ENCODE results near the gene MRGPRX2. TPM values are rescaled to one million over a fixed set of nuclear protein-coding genes. Genes with fewer than 3 reads are reported as not detected.

MRGPRX2 gene
- polyA plus RNA-seq, 2 of the 4 experiments (the other 2 are of a cell fraction): not detected

- ChIA-PET POLR2A (no interaction called here), CTCF (interaction anchor here (0.5 to 2.5 kb wide), 5 partner anchors 9 to 914 kb away, joined by 3 to 12 read pairs (median 4); no protein-coding TSS in a partner anchor)
These were observed 6.6 kb downstream of the MRGPRX2 start for GRCh38 chr11:19053909-19054308.

GRCh38 chr11:19050281-19050680 is 10.2 kb downstream of the MRGPRX2 start:
- H3K4me1 ChIP-seq: no peaks in the 10 kb centered on the region
- TF ChIP-seq ZSCAN20 (CRISPR knock-in tag; IDR thresholded peaks at IDR 0.05): no peak
- TF ChIP-seq TFCP2L1 (CRISPR knock-in tag; IDR thresholded peaks at IDR 0.05): no peak
- no peak for TF ChIP-seq SMC3 (IDR thresholded peaks at IDR 0.05)
- no peak for TF ChIP-seq FOXS1 (CRISPR knock-in tag; IDR thresholded peaks at IDR 0.05)
- TF ChIP-seq HOXB5 (CRISPR knock-in tag; IDR thresholded peaks at IDR 0.05): no peak
- no peak for TF ChIP-seq RAD21 (conservative IDR thresholded peaks at IDR 0.05 in 1 of 2, IDR thresholded peaks at IDR 0.05 in 1 of 2)
- TF ChIP-seq KDM1A (IDR thresholded peaks at IDR 0.05; ENCODE audit: low read depth): no peak
- no peak for TF ChIP-seq EHMT2 (IDR thresholded peaks at IDR 0.05; ENCODE audit: low read depth)
- TF ChIP-seq, protein P1, sequence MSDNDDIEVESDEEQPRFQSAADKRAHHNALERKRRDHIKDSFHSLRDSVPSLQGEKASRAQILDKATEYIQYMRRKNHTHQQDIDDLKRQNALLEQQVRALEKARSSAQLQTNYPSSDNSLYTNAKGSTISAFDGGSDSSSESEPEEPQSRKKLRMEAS (IDR thresholded peaks at IDR 0.05): no peak
- TF ChIP-seq ZC3H11A (IDR thresholded peaks at IDR 0.05): no peak
- TF ChIP-seq SREBF2 (IDR thresholded peaks at IDR 0.05): no peak
- TF ChIP-seq EP300 (IDR thresholded peaks at IDR 0.05): no peak
- no peak for TF ChIP-seq JUN (IDR thresholded peaks at IDR 0.05)
- TF ChIP-seq, protein P2, sequence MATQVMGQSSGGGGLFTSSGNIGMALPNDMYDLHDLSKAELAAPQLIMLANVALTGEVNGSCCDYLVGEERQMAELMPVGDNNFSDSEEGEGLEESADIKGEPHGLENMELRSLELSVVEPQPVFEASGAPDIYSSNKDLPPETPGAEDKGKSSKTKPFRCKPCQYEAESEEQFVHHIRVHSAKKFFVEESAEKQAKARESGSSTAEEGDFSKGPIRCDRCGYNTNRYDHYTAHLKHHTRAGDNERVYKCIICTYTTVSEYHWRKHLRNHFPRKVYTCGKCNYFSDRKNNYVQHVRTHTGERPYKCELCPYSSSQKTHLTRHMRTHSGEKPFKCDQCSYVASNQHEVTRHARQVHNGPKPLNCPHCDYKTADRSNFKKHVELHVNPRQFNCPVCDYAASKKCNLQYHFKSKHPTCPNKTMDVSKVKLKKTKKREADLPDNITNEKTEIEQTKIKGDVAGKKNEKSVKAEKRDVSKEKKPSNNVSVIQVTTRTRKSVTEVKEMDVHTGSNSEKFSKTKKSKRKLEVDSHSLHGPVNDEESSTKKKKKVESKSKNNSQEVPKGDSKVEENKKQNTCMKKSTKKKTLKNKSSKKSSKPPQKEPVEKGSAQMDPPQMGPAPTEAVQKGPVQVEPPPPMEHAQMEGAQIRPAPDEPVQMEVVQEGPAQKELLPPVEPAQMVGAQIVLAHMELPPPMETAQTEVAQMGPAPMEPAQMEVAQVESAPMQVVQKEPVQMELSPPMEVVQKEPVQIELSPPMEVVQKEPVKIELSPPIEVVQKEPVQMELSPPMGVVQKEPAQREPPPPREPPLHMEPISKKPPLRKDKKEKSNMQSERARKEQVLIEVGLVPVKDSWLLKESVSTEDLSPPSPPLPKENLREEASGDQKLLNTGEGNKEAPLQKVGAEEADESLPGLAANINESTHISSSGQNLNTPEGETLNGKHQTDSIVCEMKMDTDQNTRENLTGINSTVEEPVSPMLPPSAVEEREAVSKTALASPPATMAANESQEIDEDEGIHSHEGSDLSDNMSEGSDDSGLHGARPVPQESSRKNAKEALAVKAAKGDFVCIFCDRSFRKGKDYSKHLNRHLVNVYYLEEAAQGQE (IDR thresholded peaks at IDR 0.05): no peak
- TF ChIP-seq ZFP36 (IDR thresholded peaks at IDR 0.05; ENCODE audit: borderline replicate concordance, partially characterized antibody): no peak
- TF ChIP-seq NR3C1 (IDR thresholded peaks at IDR 0.05): no peak
- no peak for TF ChIP-seq FOSL2 (IDR thresholded peaks at IDR 0.05)
- TF ChIP-seq FOSL2 (CRISPR knock-in tag; IDR thresholded peaks at IDR 0.05): no peak
- H3K4me2 ChIP-seq: no peak overlapping the region
- WGBS (ENCODE audit: missing lambda C conversion rate): 2% methylated on average over 2 of the region's 2 CpGs
- POLR2A ChIA-PET: no interaction called here
- peaks cover 3% of the 10 kb centered on the region; the same call in 1 of the 3 replicates for H3K9me3 ChIP-seq
- no peak for FAIRE-seq
- ATAC-seq: no peak
- CTCF ChIA-PET: interaction anchor here (1.6 kb wide), 1 partner anchor 11 kb away, joined by 5 read pairs; the partner anchor contains the start of gene MRGPRX2
- no peak overlapping the region for H3K27ac ChIP-seq
- DNase-seq (ENCODE audit: low read depth in 1 of 2, low spot score in 1 of 2): no peak
- H3K4me3 ChIP-seq: no peak overlapping the region

More at GRCh38 chr11:19053909-19054308, 6.6 kb downstream of the MRGPRX2 start:
- Histone ChIP-seq H3K27ac (no peak overlapping the region), H3K4me3 (no peak overlapping the region), H3K4me1 (no peaks in the 10 kb centered on the region), H3K9me3 (peaks cover 3% of the 10 kb centered on the region; the same call in 1 of the 3 replicates), H3K4me2 (no peak overlapping the region)
- WGBS (ENCODE audit: missing lambda C conversion rate): 4% methylated on average over 1 of the region's 1 CpG
- DNase-seq (ENCODE audit: low read depth in 1 of 2, low spot score in 1 of 2) (no peak), FAIRE-seq (no peak), ATAC-seq (no peak)
- TF ChIP-seq JUN (IDR thresholded peaks at IDR 0.05) (no peak), CHD4 (IDR thresholded peaks at IDR 0.05; ENCODE audit: borderline replicate concordance) (no peak), SMC3 (IDR thresholded peaks at IDR 0.05) (no peak), ELK1 (IDR thresholded peaks at IDR 0.05; ENCODE audit: low read depth, low read length) (no peak), ZC3H11A (IDR thresholded peaks at IDR 0.05) (no peak), ZNF302 (CRISPR knock-in tag; IDR thresholded peaks at IDR 0.05) (no peak), BHLHE40 (IDR thresholded peaks at IDR 0.05; ENCODE audit: low read depth, low read length) (no peak), EP300 (IDR thresholded peaks at IDR 0.05) (no peak), RNF2 (IDR thresholded peaks at IDR 0.05; ENCODE audit: borderline replicate concordance, low read depth) (no peak), EHF (CRISPR knock-in tag; IDR thresholded peaks at IDR 0.05) (no peak), PHF8 (IDR thresholded peaks at IDR 0.05; ENCODE audit: borderline replicate concordance, low read depth) (no peak), POLR2A (IDR thresholded peaks at IDR 0.05; ENCODE audit: low read length) (no peak), KDM1A (IDR thresholded peaks at IDR 0.05; ENCODE audit: low read depth) (no peak), FOXS1 (CRISPR knock-in tag; IDR thresholded peaks at IDR 0.05) (no peak), RARB (CRISPR knock-in tag; IDR thresholded peaks at IDR 0.05) (no peak), TFCP2L1 (CRISPR knock-in tag; IDR thresholded peaks at IDR 0.05) (no peak), MAFK (IDR thresholded peaks at IDR 0.05; ENCODE audit: partially characterized antibody) (no peak), CEBPB (IDR thresholded peaks at IDR 0.05) (no peak)
- TF ChIP-seq, protein P3, sequence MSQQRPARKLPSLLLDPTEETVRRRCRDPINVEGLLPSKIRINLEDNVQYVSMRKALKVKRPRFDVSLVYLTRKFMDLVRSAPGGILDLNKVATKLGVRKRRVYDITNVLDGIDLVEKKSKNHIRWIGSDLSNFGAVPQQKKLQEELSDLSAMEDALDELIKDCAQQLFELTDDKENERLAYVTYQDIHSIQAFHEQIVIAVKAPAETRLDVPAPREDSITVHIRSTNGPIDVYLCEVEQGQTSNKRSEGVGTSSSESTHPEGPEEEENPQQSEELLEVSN (IDR thresholded peaks at IDR 0.05; ENCODE audit: borderline replicate concordance, low read depth): no peak
- TF ChIP-seq, protein P4, sequence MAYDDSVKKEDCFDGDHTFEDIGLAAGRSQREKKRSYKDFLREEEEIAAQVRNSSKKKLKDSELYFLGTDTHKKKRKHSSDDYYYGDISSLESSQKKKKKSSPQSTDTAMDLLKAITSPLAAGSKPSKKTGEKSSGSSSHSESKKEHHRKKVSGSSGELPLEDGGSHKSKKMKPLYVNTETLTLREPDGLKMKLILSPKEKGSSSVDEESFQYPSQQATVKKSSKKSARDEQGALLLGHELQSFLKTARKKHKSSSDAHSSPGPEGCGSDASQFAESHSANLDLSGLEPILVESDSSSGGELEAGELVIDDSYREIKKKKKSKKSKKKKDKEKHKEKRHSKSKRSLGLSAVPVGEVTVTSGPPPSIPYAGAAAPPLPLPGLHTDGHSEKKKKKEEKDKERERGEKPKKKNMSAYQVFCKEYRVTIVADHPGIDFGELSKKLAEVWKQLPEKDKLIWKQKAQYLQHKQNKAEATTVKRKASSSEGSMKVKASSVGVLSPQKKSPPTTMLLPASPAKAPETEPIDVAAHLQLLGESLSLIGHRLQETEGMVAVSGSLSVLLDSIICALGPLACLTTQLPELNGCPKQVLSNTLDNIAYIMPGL (CRISPR knock-in tag; IDR thresholded peaks at IDR 0.05; ENCODE audit: borderline replicate concordance): no peak

Data from A549 (cell line).